ENCODE measurements around the gene DNAH9. TPM values are rescaled to one million over a fixed set of nuclear protein-coding genes. Genes with fewer than 3 reads are reported as not detected.

The DNAH9 gene
- total and polyA plus RNA-seq, 2 of the 8 experiments (the other 6 are each of a cell fraction or from before 2014, with no cell fraction given), result 0.21 to 0.86 TPM

DNA sequence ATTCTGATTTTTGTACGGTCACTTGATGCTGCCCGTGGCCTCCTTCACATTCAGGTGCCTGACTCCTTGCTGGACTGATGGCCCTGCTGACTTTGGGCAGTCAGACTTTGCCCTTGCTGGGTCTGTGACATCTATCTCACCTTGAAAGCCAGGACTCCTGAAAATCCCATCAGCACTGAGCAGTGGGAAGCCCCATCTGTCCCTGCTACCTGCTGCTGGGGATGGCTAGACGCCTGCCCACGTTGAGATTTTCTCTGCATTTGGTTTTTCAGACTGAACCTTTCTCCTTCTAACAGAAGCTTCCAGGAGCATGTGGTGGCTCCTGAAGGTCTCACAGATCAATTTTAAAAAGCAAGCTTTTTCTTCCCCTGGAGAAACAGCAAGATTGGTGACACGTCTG lies 409.2 kb downstream of the DNAH9 start:
- Histone ChIP-seq H3K36me3 (ENCODE audit: control insufficient read depth in 2 of 4, insufficient read depth in 4 of 4, low read length in 3 of 4) (no peaks in the 10 kb centered on the region), H2BK5ac (ENCODE audit: low read depth, low read length) (no peak overlapping the region), H4K5ac (ENCODE audit: insufficient read length, low read depth, low read length) (no peak overlapping the region), H3K9me3 (ENCODE audit: insufficient read depth in 2 of 2, low read depth in 1 of 2, low read length in 1 of 2) (no peaks in the 10 kb centered on the region; a peak in 1 of 4 replicates), H2BK15ac (ENCODE audit: low read length) (no peak overlapping the region), H3K79me2 (ENCODE audit: control insufficient read depth in 1 of 2, insufficient read depth in 2 of 2, low read length in 2 of 2) (no peaks in the 10 kb centered on the region), H3K23ac (ENCODE audit: insufficient read length) (no peak overlapping the region), H3K56ac (replicated peaks; ENCODE audit: insufficient read length, low read depth, low read length) (no peak overlapping the region), H2AK5ac (ENCODE audit: low read depth, low read length) (no peak overlapping the region), H2BK20ac (ENCODE audit: low read length) (no peak overlapping the region), H3K23me2 (ENCODE audit: low read depth, low read length) (no peaks in the 10 kb centered on the region), H4K8ac (ENCODE audit: extremely low read depth, insufficient read depth, low read length) (no peak overlapping the region), H3K27me3 (replicated peaks in 1 of 4; ENCODE audit: control insufficient read depth in 3 of 4, extremely low read depth in 1 of 4, insufficient read depth in 3 of 4, low read length in 3 of 4) (no peaks in the 10 kb centered on the region), H4K20me1 (replicated peaks in 1 of 2; ENCODE audit: control insufficient read depth in 1 of 2, insufficient read depth in 2 of 2, low read length in 2 of 2) (peaks cover 0 to 1% of the 10 kb centered on the region in 2 experiments), H3K4me3 (ENCODE audit: extremely low read depth in 1 of 4, insufficient read depth in 2 of 4, low read depth in 3 of 4, low read length in 4 of 4) (no peak overlapping the region), H4K91ac (replicated peaks; ENCODE audit: insufficient read length, low read length) (no peak overlapping the region), H2AFZ (ENCODE audit: low read length) (0 out of 2 replicates have a peak overlapping the region, but pooled peaks have one; percentile 49), H3K18ac (ENCODE audit: extremely low read depth, low read length) (no peak overlapping the region), H3K27ac (ENCODE audit: low read depth, low read length) (no peak overlapping the region), H3K79me1 (ENCODE audit: low read depth, low read length) (no peaks in the 10 kb centered on the region), H3K4ac (replicated peaks; ENCODE audit: insufficient read length, low read depth, low read length) (peak overlapping the region; percentile 19), H3K9ac (replicated peaks in 1 of 4; ENCODE audit: extremely low read depth in 1 of 4, low read depth in 3 of 4, low read length in 3 of 4) (no peak overlapping the region), H3K4me1 (replicated peaks in 1 of 4; ENCODE audit: control insufficient read depth in 3 of 4, insufficient read depth in 4 of 4, low read length in 3 of 4) (no peaks in the 10 kb centered on the region), H2BK12ac (ENCODE audit: low read depth, low read length) (no peak overlapping the region), H3K4me2 (ENCODE audit: insufficient read depth in 1 of 2, low read depth in 2 of 2, low read length in 2 of 2) (no peak overlapping the region), H3K14ac (ENCODE audit: insufficient read length) (no peak overlapping the region), H2BK120ac (replicated peaks; ENCODE audit: low read depth, low read length) (no peak overlapping the region)
- FAIRE-seq (no peak), DNase-seq (ENCODE audit: low read depth in 1 of 2, low spot score in 2 of 2) (no peak)
- TF ChIP-seq CBX8 (IDR thresholded peaks at IDR 0.05; ENCODE audit: borderline replicate concordance, low read depth, low read length), result no peak
- TF ChIP-seq SIN3A (conservative IDR thresholded peaks at IDR 0.05 in 1 of 2, IDR thresholded peaks at IDR 0.05 in 1 of 2; ENCODE audit: low read depth in 1 of 2, low read length in 2 of 2), result no peak
- no peak for TF ChIP-seq HDAC2 (IDR thresholded peaks at IDR 0.05; ENCODE audit: borderline replicate concordance in 1 of 2, low read depth in 2 of 2, low read length in 2 of 2)
- TF ChIP-seq SP1 (IDR thresholded peaks at IDR 0.05; ENCODE audit: low read depth, low read length), result no peak
- TF ChIP-seq, protein P1, sequence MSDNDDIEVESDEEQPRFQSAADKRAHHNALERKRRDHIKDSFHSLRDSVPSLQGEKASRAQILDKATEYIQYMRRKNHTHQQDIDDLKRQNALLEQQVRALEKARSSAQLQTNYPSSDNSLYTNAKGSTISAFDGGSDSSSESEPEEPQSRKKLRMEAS (IDR thresholded peaks at IDR 0.05), result no peak
- TF ChIP-seq SP2 (IDR thresholded peaks at IDR 0.05; ENCODE audit: low read length), result no peak
- TF ChIP-seq RXRA (IDR thresholded peaks at IDR 0.05; ENCODE audit: insufficient read depth, low read depth, low read length), result no peak
- WGBS, 2 experiments (ENCODE audit: extremely low coverage in 1 of 2, insufficient coverage in 1 of 2, insufficient read length in 1 of 2, insufficient replicate concordance in 2 of 2, low coverage in 1 of 2, low lambda C conversion rate in 2 of 2, missing lambda C conversion rate in 1 of 2), result 81% methylated on average over 5 of the region's 5 CpGs; no CpG with 5 or more reads in 1 of the 2 experiments
- ChIA-PET POLR2A (ENCODE audit: partially characterized antibody) (interaction anchor here (0.9 to 2.2 kb wide), 4 partner anchors 10 to 19 kb away, joined by 3 to 25 read pairs (median 12); partner anchors contain the start of genes MAP2K4 and ZNF18), CTCF (ENCODE audit: partially characterized antibody) (interaction anchor here (1.2 kb wide), 1 partner anchor 10 kb away, joined by 3 read pairs; the partner anchor contains the start of gene ZNF18)

Data from H1 (cell line).